HepG2 (cell line): ENCODE data around the gene HCFC1. TPM values are rescaled to one million over a fixed set of nuclear protein-coding genes. Genes with fewer than 3 reads are reported as not detected.
A peak's percentile ranks its signal among the peaks of the same experiment; 100 is the strongest.

ENCODE experiments used
- ATAC-seq: fragments of 200-7000 bp; cut with Tn5 transposase; 3 replicates; pipeline ENCODE4 v1.9.1; 2020; ENCODE audit warnings: mild to moderate bottlenecking, moderate library complexity
- BruUV-seq: library from RNA; stranded (reverse); fragments of 400-500 nt; replicated peaks from 2 replicates; lab custom pipeline; 2021; lab: Mats Ljungman, UMichigan
- CTCF ChIA-PET: fragments of 300-600 bp; formaldehyde crosslinking; extraction: SDS; loops from one replicate; lab custom pipeline; 2021; ENCODE audit warnings: low total read pairs, inconsistent platforms, low intra/inter-chr PET ratio; lab: Yijun Ruan, JAX
- POLR2A ChIA-PET: fragments of 350-600 bp; sonication (Branson Sonifier 250); formaldehyde crosslinking; loops from one replicate; lab custom pipeline; 2020; ENCODE audit warnings: antibody characterized with exemption, inconsistent platforms; lab: Yijun Ruan, JAX
- DNase-seq: peaks from one replicate; pipeline ENCODE4 v3.0.0-alpha.2; 2015; ENCODE audit warnings: low spot score
- FAIRE-seq: peaks from 3 replicates; lab custom pipeline; 2011; peaks lifted over from hg19 to GRCh38; lab: Jason Lieb, UNC
- H2AFZ ChIP-seq: one replicate; pipeline ENCODE4 v1.6.1; 2011; ENCODE audit warnings: low read length, inconsistent platforms
- H3K27ac ChIP-seq: fragments of 300-600 bp; 3 replicates; pipeline ENCODE4 v1.8.0; 2011; ENCODE audit warnings: mixed run types, mild to moderate bottlenecking, mixed read lengths, low read length, inconsistent platforms; ENCODE audit not compliant: insufficient read depth; ENCODE audit errors: extremely low read length
- H3K27me3 ChIP-seq, 2 experiments: fragments of 200-600 bp in 1 of 2; 2 replicates in 1 of 2; 3 replicates in 1 of 2; pipeline versions ENCODE4 v1.6.0 to v1.8.0; 2011; ENCODE audit warnings: low read length in 2 of 2, mild to moderate bottlenecking in 2 of 2, moderate library complexity in 2 of 2, inconsistent platforms in 1 of 2; ENCODE audit not compliant: insufficient read depth in 2 of 2, control insufficient read depth in 1 of 2
- H3K36me3 ChIP-seq, 2 experiments: fragments of 200-600 bp in 1 of 2; replicated peaks in 1 of 2; 2 replicates in 1 of 2; 3 replicates in 1 of 2; pipeline versions ENCODE4 v1.5.1 to v1.8.0; 2011; ENCODE audit warnings: low read length in 2 of 2, inconsistent platforms in 1 of 2; ENCODE audit not compliant: insufficient read depth in 2 of 2, control insufficient read depth in 1 of 2
- H3K4me1 ChIP-seq: 2 replicates; pipeline ENCODE4 v1.5.1; 2012; ENCODE audit warnings: low read length, inconsistent platforms; ENCODE audit not compliant: insufficient read depth
- H3K4me2 ChIP-seq: 2 replicates; pipeline ENCODE4 v1.6.0; 2011; ENCODE audit warnings: low read depth, low read length, inconsistent platforms
- H3K4me3 ChIP-seq, 3 experiments: fragments of 200-600 bp in 1 of 3; sonication (generic), shearing (Covaris generic) in 1 of 3; replicated peaks in 1 of 3; 2 replicates each; pipeline ENCODE4 v1.5.1; 2011 to 2016; ENCODE audit warnings: low read length in 3 of 3, inconsistent platforms in 2 of 3, low read depth in 2 of 3, mild to moderate bottlenecking in 2 of 3, control low read depth in 1 of 3, mixed read lengths in 1 of 3; ENCODE audit not compliant: insufficient read depth in 1 of 3
- H3K79me2 ChIP-seq: one replicate; pipeline ENCODE4 v1.6.1; 2011; ENCODE audit warnings: low read length, inconsistent platforms; ENCODE audit not compliant: insufficient read depth
- H3K9ac ChIP-seq: 2 replicates; pipeline ENCODE4 v1.6.0; 2011; ENCODE audit warnings: mild to moderate bottlenecking, low read depth, low read length, inconsistent platforms; ENCODE audit not compliant: insufficient read depth
- H3K9me3 ChIP-seq: 2 replicates; pipeline ENCODE4 v1.5.1; 2012; ENCODE audit warnings: mild to moderate bottlenecking, low read length
- H4K20me1 ChIP-seq: 2 replicates; pipeline ENCODE4 v1.6.0; 2011; ENCODE audit warnings: inconsistent platforms, mild to moderate bottlenecking, low read length, moderate library complexity; ENCODE audit not compliant: insufficient read depth
- AGO2 ChIP-seq: fragments of 200-400 bp; formaldehyde crosslinking; optimal IDR thresholded peaks from 2 replicates; pipeline ENCODE3; 2017; ENCODE audit warnings: mild to moderate bottlenecking, low read depth, low read length, moderate library complexity
- ATF1 ChIP-seq: IDR thresholded peaks from 2 replicates; pipeline ENCODE4 v1.6.1; 2016; ENCODE audit warnings: mild to moderate bottlenecking, control low read depth
- BCL6 ChIP-seq: IDR thresholded peaks from 2 replicates; pipeline ENCODE4 v1.6.1; 2016; ENCODE audit warnings: missing genetic modification reagents, missing compliant biosample characterization
- BHLHE40 ChIP-seq: IDR thresholded peaks from 2 replicates; pipeline ENCODE4 v1.6.1; 2011; ENCODE audit warnings: low read length, improper control_type of control experiment
- BRCA1 ChIP-seq: sonication (generic); formaldehyde crosslinking; IDR thresholded peaks from 2 replicates; pipeline ENCODE4 v1.4.0; 2020; ENCODE audit warnings: missing genetic modification reagents
- ETV5 ChIP-seq: IDR thresholded peaks from 2 replicates; pipeline ENCODE4 v1.6.1; 2018; ENCODE audit warnings: missing biosample characterization, missing genetic modification reagents, inconsistent platforms, borderline replicate concordance
- JUN ChIP-seq: sonication (generic); formaldehyde crosslinking; IDR thresholded peaks from 2 replicates; pipeline ENCODE4 v1.4.0; 2020; ENCODE audit warnings: mild to moderate bottlenecking, missing genetic modification reagents
- KMT2A ChIP-seq: sonication (generic); formaldehyde crosslinking; IDR thresholded peaks from 2 replicates; pipeline ENCODE4 v1.4.0; 2020; ENCODE audit warnings: missing genetic modification reagents
- NAIF1 ChIP-seq: sonication (generic); formaldehyde crosslinking; IDR thresholded peaks from 2 replicates; pipeline ENCODE4 v1.5.0; 2020; ENCODE audit warnings: mild to moderate bottlenecking, missing genetic modification reagents, borderline replicate concordance
- RBFOX2 ChIP-seq: fragments of 200-400 bp; formaldehyde crosslinking; IDR thresholded peaks from 2 replicates; pipeline ENCODE4 v1.6.1; 2017; ENCODE audit warnings: low read depth, mild to moderate bottlenecking, low read length
- RBM22 ChIP-seq: fragments of 200-400 bp; formaldehyde crosslinking; optimal IDR thresholded peaks from 2 replicates; pipeline ENCODE3; 2017; ENCODE audit warnings: mild to moderate bottlenecking, low read length, moderate library complexity
- SALL2 ChIP-seq: sonication (generic); formaldehyde crosslinking; IDR thresholded peaks from 2 replicates; pipeline ENCODE4 v1.8.1; 2023; ENCODE audit warnings: mild to moderate bottlenecking, missing genetic modification reagents, inconsistent platforms
- SMAD3 ChIP-seq: sonication (generic); formaldehyde crosslinking; IDR thresholded peaks from 2 replicates; pipeline ENCODE4 v1.4.0; 2020; ENCODE audit warnings: missing genetic modification reagents
- SMARCE1 ChIP-seq: fragments of 450-650 bp; IDR thresholded peaks from 2 replicates; pipeline ENCODE4 v1.6.1; 2017; ENCODE audit warnings: borderline replicate concordance
- ZNF17 ChIP-seq: sonication (generic); formaldehyde crosslinking; IDR thresholded peaks from 2 replicates; pipeline ENCODE4 v1.5.0; 2020; ENCODE audit warnings: mild to moderate bottlenecking, missing genetic modification reagents
- WGBS: methylation state at CpG from one replicate; pipeline ENCODE4 v1.1.6; 2017; ENCODE audit warnings: low lambda C conversion rate; 5-methylcytosine and 5-hydroxymethylcytosine counted together
- in situ Hi-C: cut with HindIII; loops from 2 replicates; pipeline ENCODE4 v1.10.0; 2017; ENCODE audit warnings: low pct_unique_long_range_greater_than_20kb; ENCODE audit not compliant: extremely low pct_ligation_motif_present
- intact Hi-C: fragments of 100-400 bp; cut with micrococcal nuclease; formaldehyde crosslinking; loops from one replicate; pipeline ENCODE4 v1.10.0; 2022; ENCODE audit not compliant: unreplicated experiment
- polyA plus RNA-seq, 8 experiments: library from polyadenylated mRNA; depleted of rRNA in 3 of 8; stranded (reverse) in 7 of 8; unstranded in 1 of 8; fragments of >200 nt; fragmentation: Illumina TruSeq in 4 of 8; extraction: Trizol in 4 of 8; gene quantifications; 2 replicates each; pipeline versions ENCODE4 v1.2.1 to v1.2.3, GENCODE V29; 2011 to 2016; ENCODE audit warnings: low read depth in 4 of 8, missing spikeins in 1 of 8, mixed read lengths in 1 of 8; ENCODE audit not compliant: insufficient read depth in 1 of 8
- total RNA-seq, 5 experiments: library from RNA; depleted of rRNA; stranded (reverse); fragments of >200 nt; fragmentation: Illumina TruSeq; extraction: Trizol; gene quantifications; 2 replicates each; pipeline ENCODE4 v1.2.3, GENCODE V29; 2016; ENCODE audit warnings: low read depth in 1 of 5
- TF ChIP-seq, protein P1 (sequence below): sonication (generic); formaldehyde crosslinking; conservative IDR thresholded peaks from 2 replicates; pipeline ENCODE4 v1.4.0; 2020; ENCODE audit warnings: mild to moderate bottlenecking, missing genetic modification reagents, moderate library complexity

HCFC1 gene
- total and polyA plus RNA-seq, 2 of the 13 experiments (the other 11 are each of a cell fraction or from before 2014, with no cell fraction given) = 5.8 to 17.8 TPM

GRCh38 chrX:153952373-153953026, 19.1 kb downstream of the HCFC1 start:
- ATAC-seq (no peak), DNase-seq (no peak), FAIRE-seq (no peak)
- Histone ChIP-seq H3K4me1 (peaks cover 15% of the 10 kb centered on the region), H3K4me2 (no peak overlapping the region), H3K9ac (no peak overlapping the region), H3K27me3 (no peaks in the 10 kb centered on the region), H4K20me1 (0 out of 2 replicates have a peak, but pooled peaks cover 2% of the 10 kb centered on the region), H3K27ac (no peak overlapping the region), H3K79me2 (no peaks in the 10 kb centered on the region), H3K9me3 (no peaks in the 10 kb centered on the region), H3K36me3 (peaks cover 16 to 59% of the 10 kb centered on the region in 2 experiments; a peak in 4 of 5 replicates), H3K4me3 (no peak overlapping the region), H2AFZ (no peak overlapping the region)
- WGBS = no CpG with 5 or more reads among the region's 32 CpGs
- no TSS peak for BruUV-seq
- intact Hi-C loops (no loop called here), in situ Hi-C loops (no loop called here)
- TF ChIP-seq KMT2A (CRISPR knock-in tag) = no peak
- TF ChIP-seq AGO2 = peak; percentile 90
- TF ChIP-seq ETV5 (CRISPR knock-in tag) = no peak
- no peak for TF ChIP-seq ZNF17 (CRISPR knock-in tag)
- TF ChIP-seq BRCA1 (CRISPR knock-in tag) = no peak
- peak; percentile 20 for TF ChIP-seq RBM22
- TF ChIP-seq SALL2 (CRISPR knock-in tag) = no peak
- no peak for TF ChIP-seq BHLHE40
- TF ChIP-seq BCL6 (CRISPR knock-in tag) = no peak
- TF ChIP-seq RBFOX2 = 0 out of 2 replicates have a peak, but pooled peaks have one; percentile 32
- TF ChIP-seq NAIF1 (CRISPR knock-in tag) = no peak
- TF ChIP-seq SMAD3 = no peak
- TF ChIP-seq ATF1 (CRISPR knock-in tag) = no peak
- no peak for TF ChIP-seq SMARCE1
- no peak for TF ChIP-seq JUN (CRISPR knock-in tag)
- TF ChIP-seq, protein P1, sequence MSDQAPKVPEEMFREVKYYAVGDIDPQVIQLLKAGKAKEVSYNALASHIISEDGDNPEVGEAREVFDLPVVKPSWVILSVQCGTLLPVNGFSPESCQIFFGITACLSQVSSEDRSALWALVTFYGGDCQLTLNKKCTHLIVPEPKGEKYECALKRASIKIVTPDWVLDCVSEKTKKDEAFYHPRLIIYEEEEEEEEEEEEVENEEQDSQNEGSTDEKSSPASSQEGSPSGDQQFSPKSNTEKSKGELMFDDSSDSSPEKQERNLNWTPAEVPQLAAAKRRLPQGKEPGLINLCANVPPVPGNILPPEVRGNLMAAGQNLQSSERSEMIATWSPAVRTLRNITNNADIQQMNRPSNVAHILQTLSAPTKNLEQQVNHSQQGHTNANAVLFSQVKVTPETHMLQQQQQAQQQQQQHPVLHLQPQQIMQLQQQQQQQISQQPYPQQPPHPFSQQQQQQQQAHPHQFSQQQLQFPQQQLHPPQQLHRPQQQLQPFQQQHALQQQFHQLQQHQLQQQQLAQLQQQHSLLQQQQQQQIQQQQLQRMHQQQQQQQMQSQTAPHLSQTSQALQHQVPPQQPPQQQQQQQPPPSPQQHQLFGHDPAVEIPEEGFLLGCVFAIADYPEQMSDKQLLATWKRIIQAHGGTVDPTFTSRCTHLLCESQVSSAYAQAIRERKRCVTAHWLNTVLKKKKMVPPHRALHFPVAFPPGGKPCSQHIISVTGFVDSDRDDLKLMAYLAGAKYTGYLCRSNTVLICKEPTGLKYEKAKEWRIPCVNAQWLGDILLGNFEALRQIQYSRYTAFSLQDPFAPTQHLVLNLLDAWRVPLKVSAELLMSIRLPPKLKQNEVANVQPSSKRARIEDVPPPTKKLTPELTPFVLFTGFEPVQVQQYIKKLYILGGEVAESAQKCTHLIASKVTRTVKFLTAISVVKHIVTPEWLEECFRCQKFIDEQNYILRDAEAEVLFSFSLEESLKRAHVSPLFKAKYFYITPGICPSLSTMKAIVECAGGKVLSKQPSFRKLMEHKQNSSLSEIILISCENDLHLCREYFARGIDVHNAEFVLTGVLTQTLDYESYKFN (CRISPR knock-in tag) = no peak
- ChIA-PET POLR2A (no interaction called here), CTCF (interaction anchor here (0.7 to 1.5 kb wide), 3 partner anchors 29 to 189 kb away, joined by 3 to 8 read pairs (median 6); partner anchors contain the start of gene PLXNB3)
